Activated CD4-positive, alpha-beta T cell treated with anti-CD3 and anti-CD28 coated beads, Interleukin-2, amount 10 ng/mL, durations not matched to agents 24 days and 14 days (primary cell): Measurements from ENCODE around the gene GPATCH2L. TPM values are rescaled to one million over a fixed set of nuclear protein-coding genes. Genes with fewer than 3 reads are reported as not detected.

Experiments used
- DNase-seq: peaks from one replicate; pipeline ENCODE4 v3.0.0; 2022
- H3K27ac Mint-ChIP-seq: one replicate; pipeline ENCODE4 v1.8.0; 2022; ENCODE audit warnings: mild to moderate bottlenecking, mixed read lengths
- H3K27me3 Mint-ChIP-seq: one replicate; pipeline ENCODE4 v1.8.0; 2022; ENCODE audit warnings: mixed read lengths
- H3K36me3 Mint-ChIP-seq: one replicate; pipeline ENCODE4 v1.8.0; 2022; ENCODE audit warnings: low read depth, mild to moderate bottlenecking, mixed read lengths
- H3K4me1 Mint-ChIP-seq: one replicate; pipeline ENCODE4 v1.8.0; 2021; ENCODE audit warnings: mixed read lengths
- H3K4me3 Mint-ChIP-seq: one replicate; pipeline ENCODE4 v1.8.0; 2022; ENCODE audit warnings: mild to moderate bottlenecking, moderate library complexity, mixed read lengths
- H3K9me3 Mint-ChIP-seq: one replicate; pipeline ENCODE4 v1.8.0; 2021; ENCODE audit warnings: mixed read lengths
- intact Hi-C: fragments of 100-400 bp; cut with micrococcal nuclease; formaldehyde crosslinking; loops from one replicate; pipeline ENCODE4 v1.15.1; 2023
- total RNA-seq: library from RNA; stranded (reverse); gene quantifications from 2 replicates; pipeline ENCODE4 v1.2.3, GENCODE V29; 2022

GPATCH2L gene
- total RNA-seq, 1 donor from 2014 or later = 61.6 TPM

GRCh38 chr14:76126076-76126475 lies 25.6 kb upstream of the GPATCH2L start:
- H3K27ac Mint-ChIP-seq = no peak overlapping the region
- intact Hi-C loops = no loop called here
- DNase-seq = no peak
- no peak overlapping the region for H3K4me3 Mint-ChIP-seq
- peaks cover 19% of the 10 kb centered on the region for H3K27me3 Mint-ChIP-seq
- H3K36me3 Mint-ChIP-seq = no peaks in the 10 kb centered on the region
- no peaks in the 10 kb centered on the region for H3K9me3 Mint-ChIP-seq
- no peaks in the 10 kb centered on the region for H3K4me1 Mint-ChIP-seq

DNA sequence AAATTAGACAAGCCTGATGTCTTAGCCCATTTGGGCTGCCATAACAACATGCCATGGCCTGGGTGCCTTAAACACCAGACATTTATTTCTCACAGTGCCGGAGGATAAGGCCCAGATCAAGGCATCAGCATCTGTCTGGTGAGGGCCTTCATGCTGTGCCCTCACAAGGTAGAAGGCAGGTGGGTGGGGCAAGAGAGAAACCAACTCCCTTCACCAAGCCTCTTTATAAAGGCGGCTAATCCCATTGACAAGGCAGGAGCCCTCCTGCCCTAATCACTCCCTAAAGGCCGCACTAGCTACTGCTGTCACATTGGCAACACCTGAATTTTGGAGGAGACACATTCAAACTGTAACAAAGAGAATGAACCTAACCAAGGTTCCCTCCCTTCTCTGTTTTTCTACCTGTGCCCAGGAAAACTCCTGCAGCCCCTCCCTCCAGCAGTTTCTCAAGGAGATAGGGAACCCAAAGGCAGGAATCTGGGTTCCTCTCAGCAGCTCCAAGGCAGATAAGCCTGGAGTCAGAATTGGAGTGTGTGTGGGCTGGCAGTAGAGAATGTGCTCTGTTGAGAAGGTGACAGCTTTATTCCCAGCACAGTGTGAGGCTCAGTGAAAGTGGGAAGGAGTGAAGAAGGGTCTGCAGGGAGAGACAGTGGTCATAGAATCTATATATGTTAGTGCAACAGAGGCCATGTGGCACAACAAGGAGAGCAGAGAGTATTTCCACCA lies 21.7 kb upstream of the GPATCH2L start:
- H3K9me3 Mint-ChIP-seq = no peaks in the 10 kb centered on the region
- no peak overlapping the region for H3K4me3 Mint-ChIP-seq
- no peaks in the 10 kb centered on the region for H3K4me1 Mint-ChIP-seq
- peaks cover 37% of the 10 kb centered on the region for H3K27me3 Mint-ChIP-seq
- H3K27ac Mint-ChIP-seq = no peak overlapping the region
- no peak for DNase-seq
- intact Hi-C loops = no loop called here
- no peaks in the 10 kb centered on the region for H3K36me3 Mint-ChIP-seq

DNA sequence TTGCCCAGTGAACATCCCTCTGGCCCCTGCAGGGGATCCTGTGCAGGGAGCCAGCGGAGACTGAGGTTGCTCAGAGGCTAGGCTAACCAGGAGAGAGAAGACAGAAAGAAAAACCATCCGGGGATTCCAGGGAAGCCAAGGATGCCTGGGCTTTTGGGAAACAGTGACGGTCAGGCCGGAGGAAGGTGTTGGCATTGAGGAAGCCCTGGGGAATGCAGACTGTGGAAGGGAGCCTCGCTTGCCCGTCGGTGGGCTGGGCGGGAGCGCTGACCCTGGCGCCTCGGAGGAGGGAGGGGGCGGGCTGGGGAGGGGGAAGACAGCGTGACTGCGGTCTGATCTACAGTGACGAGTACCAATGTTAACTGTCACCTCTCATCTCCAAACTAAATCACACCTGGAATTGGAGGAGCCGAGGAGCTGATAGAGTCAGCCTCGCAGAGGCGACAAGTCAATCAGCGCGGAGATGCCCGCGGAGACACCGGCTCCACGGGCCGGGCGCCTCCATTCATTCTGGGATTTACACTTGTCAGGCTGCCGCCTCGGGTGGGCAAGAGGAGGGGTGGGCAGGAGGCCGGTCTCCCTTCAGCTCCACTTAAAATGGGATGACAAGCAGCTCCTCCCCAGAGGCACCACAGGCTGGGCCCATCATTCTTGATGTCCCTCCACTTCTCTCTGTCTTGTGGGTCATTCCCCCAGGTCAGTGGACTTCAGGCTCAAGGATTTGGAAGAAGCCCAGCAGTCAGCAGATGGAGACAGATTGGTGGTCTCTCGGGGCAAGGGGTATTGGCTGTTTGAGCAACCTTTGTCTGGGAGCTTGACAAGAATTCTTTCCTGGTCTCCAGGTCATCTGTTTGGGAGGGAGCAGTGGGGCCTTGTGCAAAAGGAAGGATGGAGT lies 20.4 kb upstream of the GPATCH2L start:
- no peaks in the 10 kb centered on the region for H3K36me3 Mint-ChIP-seq
- H3K4me1 Mint-ChIP-seq = no peaks in the 10 kb centered on the region
- intact Hi-C loops = no loop called here
- no peak overlapping the region for H3K4me3 Mint-ChIP-seq
- H3K27ac Mint-ChIP-seq = no peak overlapping the region
- no peak for DNase-seq
- H3K9me3 Mint-ChIP-seq = no peaks in the 10 kb centered on the region
- peaks cover 46% of the 10 kb centered on the region for H3K27me3 Mint-ChIP-seq

- peak; percentile 76 for DNase-seq
- H3K27me3 Mint-ChIP-seq = peaks cover 60% of the 10 kb centered on the region
- peaks cover 2% of the 10 kb centered on the region for H3K9me3 Mint-ChIP-seq
- H3K4me1 Mint-ChIP-seq = peaks cover 2% of the 10 kb centered on the region
- H3K4me3 Mint-ChIP-seq = no peak overlapping the region
- intact Hi-C loops = no loop called here
- no peaks in the 10 kb centered on the region for H3K36me3 Mint-ChIP-seq
- H3K27ac Mint-ChIP-seq = no peak overlapping the region
Measured at GRCh38 chr14:76133103-76133502, 18.6 kb upstream of the GPATCH2L start.

DNA sequence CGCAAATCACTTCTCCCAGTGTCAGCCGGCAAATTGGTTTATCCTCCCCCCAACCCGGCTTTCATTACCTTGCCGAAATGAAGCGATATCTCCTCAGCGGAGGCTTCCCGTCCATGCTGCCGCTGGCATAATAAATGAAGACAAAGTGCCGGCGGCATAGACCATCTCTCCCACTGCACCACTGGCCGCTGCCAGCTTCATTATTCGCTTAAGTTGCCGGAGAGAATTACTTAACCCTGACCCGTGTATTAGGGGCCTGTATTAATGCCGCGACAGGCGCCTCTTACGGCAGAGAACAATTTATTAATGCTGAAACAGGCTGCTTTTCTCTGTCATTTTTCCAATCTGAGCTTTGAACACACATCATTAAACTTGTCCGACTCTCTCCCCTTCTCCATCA lies 17.5 kb upstream of the GPATCH2L start:
- no peak overlapping the region for H3K4me3 Mint-ChIP-seq
- no peaks in the 10 kb centered on the region for H3K36me3 Mint-ChIP-seq
- H3K27me3 Mint-ChIP-seq = peaks cover 64% of the 10 kb centered on the region
- peaks cover 2% of the 10 kb centered on the region for H3K4me1 Mint-ChIP-seq
- DNase-seq = no peak
- no peak overlapping the region for H3K27ac Mint-ChIP-seq
- H3K9me3 Mint-ChIP-seq = peaks cover 5% of the 10 kb centered on the region
- intact Hi-C loops = no loop called here

- Mint-ChIP-seq H3K36me3 (no peaks in the 10 kb centered on the region), H3K9me3 (peaks cover 5% of the 10 kb centered on the region), H3K4me3 (no peak overlapping the region), H3K4me1 (peaks cover 2% of the 10 kb centered on the region), H3K27ac (no peak overlapping the region), H3K27me3 (peaks cover 72% of the 10 kb centered on the region)
- intact Hi-C loops = no loop called here
- DNase-seq = no peak
Measured at GRCh38 chr14:76135722-76136121, 16.0 kb upstream of the GPATCH2L start.

DNA sequence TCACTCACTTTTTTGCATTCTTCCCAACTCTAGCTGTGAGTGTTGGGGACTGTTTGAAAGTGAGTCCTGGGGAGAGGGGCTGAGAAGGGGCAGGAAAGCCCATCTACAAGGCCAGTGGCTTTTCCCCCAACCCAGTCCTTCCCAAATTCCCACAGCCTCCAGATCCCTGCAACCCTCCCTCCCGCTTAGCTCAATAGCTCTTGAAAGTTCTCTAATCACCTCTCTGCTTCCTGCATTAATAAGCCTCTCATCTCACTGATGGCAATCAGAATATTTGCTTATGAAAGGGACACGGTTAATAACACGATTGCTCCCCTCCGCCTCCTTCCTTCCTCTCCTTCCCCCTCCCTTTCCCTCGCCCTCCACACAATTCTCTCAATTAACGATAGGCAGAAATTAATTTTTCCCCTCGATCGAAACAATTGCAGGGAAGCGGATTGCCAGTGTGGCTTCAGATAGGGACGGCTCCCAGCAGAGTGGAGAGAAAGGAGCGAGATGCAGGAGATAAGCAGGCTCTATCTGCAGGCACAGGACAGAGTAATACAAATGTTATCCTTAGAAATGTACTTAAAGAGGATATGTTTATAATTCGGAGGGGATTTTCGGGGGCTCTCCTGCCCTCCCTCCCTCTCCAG lies 15.1 kb upstream of the GPATCH2L start:
- intact Hi-C loops = no loop called here
- no peak overlapping the region for H3K4me3 Mint-ChIP-seq
- no peaks in the 10 kb centered on the region for H3K36me3 Mint-ChIP-seq
- H3K27me3 Mint-ChIP-seq = peaks cover 71% of the 10 kb centered on the region
- H3K27ac Mint-ChIP-seq = no peak overlapping the region
- H3K4me1 Mint-ChIP-seq = peaks cover 2% of the 10 kb centered on the region
- H3K9me3 Mint-ChIP-seq = peaks cover 5% of the 10 kb centered on the region
- no peak for DNase-seq

- Mint-ChIP-seq H3K4me3 (no peak overlapping the region), H3K4me1 (peaks cover 2% of the 10 kb centered on the region), H3K27me3 (peaks cover 64% of the 10 kb centered on the region), H3K36me3 (no peaks in the 10 kb centered on the region), H3K9me3 (peaks cover 5% of the 10 kb centered on the region), H3K27ac (no peak overlapping the region)
- intact Hi-C loops = no loop called here
- DNase-seq = no peak
Measured at GRCh38 chr14:76138119-76138757, 13.5 kb upstream of the GPATCH2L start.

- H3K4me1 Mint-ChIP-seq = peaks cover 2% of the 10 kb centered on the region
- H3K9me3 Mint-ChIP-seq = peaks cover 5% of the 10 kb centered on the region
- H3K36me3 Mint-ChIP-seq = no peaks in the 10 kb centered on the region
- no peak overlapping the region for H3K27ac Mint-ChIP-seq
- intact Hi-C loops = no loop called here
- DNase-seq = no peak
- H3K27me3 Mint-ChIP-seq = peaks cover 62% of the 10 kb centered on the region
- H3K4me3 Mint-ChIP-seq = no peak overlapping the region
Measured at GRCh38 chr14:76138758-76139723, 12.7 kb upstream of the GPATCH2L start.

- Mint-ChIP-seq H3K4me3 (no peak overlapping the region), H3K27me3 (peaks cover 34% of the 10 kb centered on the region), H3K36me3 (no peaks in the 10 kb centered on the region), H3K4me1 (peaks cover 2% of the 10 kb centered on the region), H3K9me3 (peaks cover 5% of the 10 kb centered on the region), H3K27ac (no peak overlapping the region)
- DNase-seq = no peak
- intact Hi-C loops = no loop called here
Measured at GRCh38 chr14:76143642-76144041, 8.1 kb upstream of the GPATCH2L start.

- no peak for DNase-seq
- Mint-ChIP-seq H3K4me1 (peaks cover 9% of the 10 kb centered on the region), H3K9me3 (peaks cover 9% of the 10 kb centered on the region), H3K4me3 (no peak overlapping the region), H3K27me3 (peaks cover 15% of the 10 kb centered on the region), H3K27ac (no peak overlapping the region), H3K36me3 (peaks cover 3% of the 10 kb centered on the region)
- intact Hi-C loops = no loop called here
Measured at GRCh38 chr14:76146976-76147375, 4.7 kb upstream of the GPATCH2L start.

- intact Hi-C loops = no loop called here
- H3K27me3 Mint-ChIP-seq = peaks cover 12% of the 10 kb centered on the region
- H3K9me3 Mint-ChIP-seq = peaks cover 9% of the 10 kb centered on the region
- H3K36me3 Mint-ChIP-seq = peaks cover 15% of the 10 kb centered on the region
- H3K4me1 Mint-ChIP-seq = peaks cover 25% of the 10 kb centered on the region
- H3K27ac Mint-ChIP-seq = no peak overlapping the region
- no peak overlapping the region for H3K4me3 Mint-ChIP-seq
- no peak for DNase-seq
Measured at GRCh38 chr14:76149196-76149595, 2.5 kb upstream of the GPATCH2L start.

DNA sequence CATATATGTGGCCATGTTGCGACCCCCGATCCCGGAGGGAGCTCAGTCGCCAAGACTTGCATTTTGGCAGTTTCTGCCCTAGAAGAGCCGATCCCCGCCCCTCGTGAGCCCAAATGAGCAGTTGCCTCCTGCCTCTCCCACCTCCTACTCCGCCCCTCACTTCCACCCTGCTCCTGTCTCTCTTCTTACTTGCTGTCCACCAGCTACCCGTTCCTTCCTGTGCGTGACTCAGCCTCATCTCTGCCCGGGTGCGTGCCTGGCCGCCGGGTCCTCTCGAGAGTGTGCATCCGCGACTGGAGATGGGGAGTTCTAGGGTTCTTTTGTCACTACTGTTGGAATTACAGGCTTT lies 585 bp downstream of the GPATCH2L start:
- H3K4me1 Mint-ChIP-seq = peaks cover 49% of the 10 kb centered on the region
- H3K36me3 Mint-ChIP-seq = peaks cover 40% of the 10 kb centered on the region
- peak; percentile 94 for DNase-seq
- intact Hi-C loops = loop anchor here (2.0 to 10.0 kb wide), 6 partner anchors 168 to 1028 kb away; partner anchors contain the start of genes ERG28, IFT43, NEK9 and TGFB3
- peaks cover 5% of the 10 kb centered on the region for H3K27me3 Mint-ChIP-seq
- H3K9me3 Mint-ChIP-seq = peaks cover 5% of the 10 kb centered on the region
- H3K27ac Mint-ChIP-seq = peak overlapping the region; percentile 99
- H3K4me3 Mint-ChIP-seq = peak overlapping the region; percentile 88
